Suppressor macrophage (primary cell): ENCODE measurements around the gene MEN1.
"Not testable (repeated sequence)": the region's sequence is repeated elsewhere in the genome, so short reads cannot be mapped to it uniquely, and the experiment has no call there.

ENCODE experiments used
- DNase-seq, 4 experiments: peaks; one replicate each; pipeline ENCODE4 v3.0.0-alpha.2; 2020 to 2022

The MEN1 gene

GRCh38 chr11:64832467-64833197 is 22.3 kb upstream of the MEN1 start:
- DNase-seq, result no peak

- DNase-seq, result no peak
These were observed 21.1 kb upstream of the MEN1 start for GRCh38 chr11:64831411-64831891.

GRCh38 chr11:64829536-64830251 is 19.3 kb upstream of the MEN1 start:
- DNase-seq, result no peak

GRCh38 chr11:64827451-64827839 is 17.1 kb upstream of the MEN1 start:
- DNase-seq, result no peak

GRCh38 chr11:64826578-64827450 is 16.5 kb upstream of the MEN1 start:
- DNase-seq, result no peak

- no peak for DNase-seq
These were observed 15.7 kb upstream of the MEN1 start for GRCh38 chr11:64826062-64826461.

GRCh38 chr11:64823568-64824119 is 13.3 kb upstream of the MEN1 start:
- no peak for DNase-seq

GRCh38 chr11:64817476-64817875 is 7.1 kb upstream of the MEN1 start:
- no peak for DNase-seq

- not testable (repeated sequence) for DNase-seq
These were observed 5.1 kb upstream of the MEN1 start for GRCh38 chr11:64815433-64815832.

- no peak for DNase-seq
These were observed 4.4 kb upstream of the MEN1 start for GRCh38 chr11:64814712-64815187.

- no peak for DNase-seq
These were observed 3.5 kb upstream of the MEN1 start for GRCh38 chr11:64813826-64814225.

- peak in 3 of 4 experiments; percentile 17 to 27 (median 19) for DNase-seq
These were observed 531 bp upstream of the MEN1 start for GRCh38 chr11:64810891-64811272.

GRCh38 chr11:64809781-64810241 is 540 bp downstream of the MEN1 start:
- DNase-seq, result peak in 2 of 4 experiments; percentile 22 to 48

- no peak for DNase-seq
These were observed 4.9 kb downstream of the MEN1 start for GRCh38 chr11:64805481-64805880.

- DNase-seq, result no peak
These were observed 5.8 kb downstream of the MEN1 start for GRCh38 chr11:64804346-64805210.

- no peak for DNase-seq
These were observed 6.5 kb downstream of the MEN1 start for GRCh38 chr11:64803846-64804345.

- peak; percentile 88 to 97 (median 92) for DNase-seq
These were observed 7.0 kb downstream of the MEN1 start, which contains the start of gene MAP4K2 for GRCh38 chr11:64803158-64803845. Gene MAP4K2 (minus strand): TSS chr11:64803214. CDS start chr11:64803149, 65 bp downstream.

GRCh38 chr11:64802370-64803157 is 7.8 kb downstream of the MEN1 start:
- peak in 1 of 4 experiments; percentile 23 for DNase-seq

- DNase-seq, result peak in 2 of 4 experiments; percentile 17 to 37
These were observed 8.6 kb downstream of the MEN1 start for GRCh38 chr11:64801561-64802369.
